Endothelial cell of coronary artery (primary cell): Measurements from ENCODE around the gene SKIC2. TPM values are rescaled to one million over a fixed set of nuclear protein-coding genes. Genes with fewer than 3 reads are reported as not detected.

Source experiments
- total RNA-seq: library from RNA; depleted of rRNA; stranded (reverse); fragments of >200 nt; gene quantifications from 2 replicates; pipeline ENCODE4 v1.2.3, GENCODE V29; 2014

SKIC2 gene
- 40.9 and 43.4 TPM in 2 replicates for total RNA-seq

GRCh38 chr6:31958741-31959739 is at the start of gene SKIC2, which contains the start of gene NELFE:
Gene SKIC2 (plus strand): TSS chr6:31959175. CDS start chr6:31959193, 18 bp downstream.
Gene NELFE (minus strand): TSS chr6:31958971. CDS start chr6:31958446, 525 bp downstream.

GRCh38 chr6:31927242-31927862 is 31.6 kb upstream of the SKIC2 start, which contains the start of gene C2:
Gene C2 (plus strand): TSS chr6:31927717. CDS start chr6:31927753, 36 bp downstream.

GRCh38 chr6:31945507-31946369 is 13.2 kb upstream of the SKIC2 start, which contains the start of gene CFB:
Gene CFB (plus strand): TSS chr6:31946095. CDS start chr6:31946222, 127 bp downstream.

GRCh38 chr6:31971993-31972708 is 13.2 kb downstream of the SKIC2 start, which contains the start of gene DXO:
Gene DXO (minus strand): TSS chr6:31972138. CDS start chr6:31971675, 463 bp downstream.

GRCh38 chr6:31981744-31982143 is 22.8 kb downstream of the SKIC2 start, which contains the start of gene C4A:
Gene C4A (plus strand): TSS chr6:31982057. CDS start chr6:31982108, 51 bp downstream.

GRCh38 chr6:32014547-32014946 is 55.6 kb downstream of the SKIC2 start, which contains the start of gene C4B:
Gene C4B (plus strand): TSS chr6:32014795. CDS start chr6:32014846, 51 bp downstream.

Other genes with a start within 250 kb of the SKIC2 start
- not detected in 2 replicates for gene LY6G6D, start 243.8 kb upstream of the SKIC2 start, total RNA-seq
- not detected in 2 replicates for gene LY6G6C, start 237.4 kb upstream of the SKIC2 start, total RNA-seq
- not detected in 2 replicates for gene MPIG6B, start 235.8 kb upstream of the SKIC2 start, total RNA-seq
- gene DDAH2, start 229.9 kb upstream of the SKIC2 start, total RNA-seq = 82.0 and 106 TPM in 2 replicates
- gene CLIC1, start 222.6 kb upstream of the SKIC2 start, total RNA-seq = 714 and 927 TPM in 2 replicates
- 3.7 and 4.6 TPM in 2 replicates for gene MSH5, start 219.2 kb upstream of the SKIC2 start, total RNA-seq
- 0.81 and 1.3 TPM in 2 replicates for gene SAPCD1, start 196.5 kb upstream of the SKIC2 start, total RNA-seq
- 0.09 TPM in 1 of 2 replicates, not detected in the other for gene VWA7, start 181.8 kb upstream of the SKIC2 start, total RNA-seq
- gene VARS1, start 163.4 kb upstream of the SKIC2 start, total RNA-seq = 64.4 and 67.7 TPM in 2 replicates
- 33.2 and 44.6 TPM in 2 replicates for gene LSM2, start 152.2 kb upstream of the SKIC2 start, total RNA-seq
- 0.72 and 0.85 TPM in 2 replicates for gene HSPA1L, start 143.9 kb upstream of the SKIC2 start, total RNA-seq
- 73.9 and 103 TPM in 2 replicates for gene HSPA1A, start 143.6 kb upstream of the SKIC2 start, total RNA-seq
- 73.8 and 84.7 TPM in 2 replicates for gene HSPA1B, start 131.4 kb upstream of the SKIC2 start, total RNA-seq
- gene NEU1, start 96.4 kb upstream of the SKIC2 start, total RNA-seq = 38.6 and 40.2 TPM in 2 replicates
- gene SLC44A4, start 80.2 kb upstream of the SKIC2 start, total RNA-seq = under 0.01 TPM in 1 of 2 replicates, not detected in the other
- gene EHMT2, start 61.5 kb upstream of the SKIC2 start, total RNA-seq = 54.2 and 56.9 TPM in 2 replicates
- 4.2 and 6.8 TPM in 2 replicates for gene ZBTB12, start 57.1 kb upstream of the SKIC2 start, total RNA-seq
- gene C2, start 31.5 kb upstream of the SKIC2 start, total RNA-seq = 0.19 TPM in 1 of 2 replicates, not detected in the other
- gene CFB, start 13.1 kb upstream of the SKIC2 start, total RNA-seq = 0.90 and 4.7 TPM in 2 replicates
- 99.7 and 109 TPM in 2 replicates for gene NELFE, start 204 bp upstream of the SKIC2 start, total RNA-seq
- 7.8 and 11.1 TPM in 2 replicates for gene DXO, start 13.0 kb downstream of the SKIC2 start, total RNA-seq
- 0.99 and 2.0 TPM in 2 replicates for gene C4A, start 22.9 kb downstream of the SKIC2 start, total RNA-seq
- 0.63 and 1.8 TPM in 2 replicates for gene C4B, start 55.6 kb downstream of the SKIC2 start, total RNA-seq
- not detected in 2 replicates for gene CYP21A2, start 79.2 kb downstream of the SKIC2 start, total RNA-seq
- 0.36 and 1.5 TPM in 2 replicates for gene TNXB, start 150.2 kb downstream of the SKIC2 start, total RNA-seq
- gene ATF6B, start 169.1 kb downstream of the SKIC2 start, total RNA-seq = 11.1 and 11.2 TPM in 2 replicates
- 5.0 and 6.3 TPM in 2 replicates for gene FKBPL, start 171.1 kb downstream of the SKIC2 start, total RNA-seq
- gene PRRT1, start 192.8 kb downstream of the SKIC2 start, total RNA-seq = 0.09 TPM in 1 of 2 replicates, not detected in the other
- 52.3 and 52.8 TPM in 2 replicates for gene PPT2, start 195.0 kb downstream of the SKIC2 start, total RNA-seq
- 1.6 and 2.5 TPM in 2 replicates for gene EGFL8, start 205.4 kb downstream of the SKIC2 start, total RNA-seq
- gene AGPAT1, start 216.9 kb downstream of the SKIC2 start, total RNA-seq = 8.4 and 13.0 TPM in 2 replicates
- gene RNF5, start 219.2 kb downstream of the SKIC2 start, total RNA-seq = 28.3 and 34.9 TPM in 2 replicates
- gene AGER, start 225.1 kb downstream of the SKIC2 start, total RNA-seq = 0.36 and 0.66 TPM in 2 replicates
- gene PBX2, start 231.0 kb downstream of the SKIC2 start, total RNA-seq = 37.0 and 42.5 TPM in 2 replicates
- gene GPSM3, start 233.5 kb downstream of the SKIC2 start, total RNA-seq = 4.2 and 5.5 TPM in 2 replicates